DMS114 treated with DMSO at 0.1 percent for 48 hours (cell line): ENCODE results near the gene GLMP.
"Not testable (repeated sequence)": the region's sequence is repeated elsewhere in the genome, so short reads cannot be mapped to it uniquely, and the experiment has no call there.

ENCODE experiments used
- DNase-seq: peaks from one replicate; lab custom pipeline; 2025; ENCODE audit not compliant: unreplicated experiment; lab: John Stamatoyannopoulos, UW

Gene GLMP

GRCh38 chr1:156295391-156295947 is at the start of gene GLMP:
TSS of gene GLMP (minus strand) at chr1:156295679. CDS start at chr1:156295645, 34 bp downstream.
- DNase-seq, result peak; percentile 29

GRCh38 chr1:156344409-156344808 is 48.9 kb upstream of the GLMP start:
- DNase-seq, result no peak

GRCh38 chr1:156342166-156342955 is 46.9 kb upstream of the GLMP start:
- no peak for DNase-seq

- DNase-seq, result peak; percentile 100
Observed at GRCh38 chr1:156338180-156338976, 42.9 kb upstream of the GLMP start, which contains the start of the genes CCT3 and TSACC. TSS of gene CCT3 (minus strand) at chr1:156338292. CDS start at chr1:156338184, 108 bp downstream. TSS of gene TSACC (plus strand) at chr1:156338526. CDS start at chr1:156339758, 1,232 bp downstream.

- DNase-seq, result no peak
Observed at GRCh38 chr1:156337888-156338179, 42.4 kb upstream of the GLMP start.

GRCh38 chr1:156337052-156337887 is 41.8 kb upstream of the GLMP start:
- DNase-seq, result no peak

- DNase-seq, result peak; percentile 37
Observed at GRCh38 chr1:156336242-156336641, 40.8 kb upstream of the GLMP start.

GRCh38 chr1:156323179-156323578 is 27.7 kb upstream of the GLMP start:
- not testable (repeated sequence) for DNase-seq

GRCh38 chr1:156320560-156320959 is 25.1 kb upstream of the GLMP start:
- DNase-seq, result no peak

GRCh38 chr1:156319664-156320063 is 24.2 kb upstream of the GLMP start:
- DNase-seq, result peak; percentile 37

GRCh38 chr1:156316909-156317308 is 21.4 kb upstream of the GLMP start:
- DNase-seq, result no peak

GRCh38 chr1:156310962-156311361 is 15.5 kb upstream of the GLMP start:
- DNase-seq, result no peak

- DNase-seq, result no peak
Observed at GRCh38 chr1:156308078-156308477, 12.6 kb upstream of the GLMP start.

- no peak for DNase-seq
Observed at GRCh38 chr1:156305215-156305614, 9.7 kb upstream of the GLMP start.

GRCh38 chr1:156303241-156303640 is 7.8 kb upstream of the GLMP start:
- DNase-seq, result no peak

GRCh38 chr1:156298852-156299357 is 3.4 kb upstream of the GLMP start, which contains the start of gene VHLL:
TSS of gene VHLL (minus strand) at chr1:156299307. CDS start at chr1:156299189, 118 bp downstream.
- DNase-seq, result no peak

GRCh38 chr1:156293895-156294294 is 1.6 kb downstream of the GLMP start:
- DNase-seq, result no peak

- DNase-seq, result no peak
Observed at GRCh38 chr1:156293098-156293434, 2.4 kb downstream of the GLMP start.

GRCh38 chr1:156291226-156292061 is 4.0 kb downstream of the GLMP start:
- DNase-seq, result peak; percentile 88

- no peak for DNase-seq
Observed at GRCh38 chr1:156289857-156290256, 5.6 kb downstream of the GLMP start.
